ENCODE results near the gene EDRF1. TPM values are rescaled to one million over a fixed set of nuclear protein-coding genes. Genes with fewer than 3 reads are reported as not detected.

EDRF1 gene
- total and polyA plus RNA-seq, 2 of the 4 experiments (the other 2 are of a cell fraction): 17.0 to 24.9 TPM

GRCh38 chr10:125772864-125773180 lies 53.3 kb downstream of the EDRF1 start:
- no peak overlapping the region for H4K91ac ChIP-seq (ENCODE audit: insufficient read depth, low read depth, low read length)
- no peak overlapping the region for H3K4ac ChIP-seq (ENCODE audit: low read depth, low read length)
- H3K18ac ChIP-seq (ENCODE audit: low read depth, low read length): no peak overlapping the region
- H2AFZ ChIP-seq (replicated peaks; ENCODE audit: low read length, poor library complexity): no peak overlapping the region
- ChIA-PET POLR2A (ENCODE audit: unreplicated experiment) (no interaction called here), CTCF (no interaction called here)
- H2AK9ac ChIP-seq (replicated peaks; ENCODE audit: low read depth, low read length, poor library complexity): no peak overlapping the region
- no TSS peak for BruUV-seq (replicated peaks)
- in situ Hi-C loops (cut with MboI; ENCODE audit: low sequenced_read_pairs) (no loop called here), dilution Hi-C loops (cut with HindIII; ENCODE audit: low sequenced_read_pairs, unreplicated experiment) (no loop called here), intact Hi-C loops (cut with micrococcal nuclease) (no loop called here)
- peaks cover 3% of the 10 kb centered on the region; the same call in 1 of the 2 replicates for H3K27me3 ChIP-seq (ENCODE audit: control insufficient read depth, insufficient read depth, low read length)
- H4K5ac ChIP-seq (ENCODE audit: low read depth, low read length): no peak overlapping the region
- no peaks in the 10 kb centered on the region for H3K79me1 ChIP-seq (ENCODE audit: low read depth in 1 of 2, low read length in 2 of 2)
- H3K4me2 ChIP-seq (ENCODE audit: low read depth, low read length): no peak overlapping the region
- H2BK5ac ChIP-seq (ENCODE audit: low read depth, low read length, poor library complexity, severe bottlenecking): no peak overlapping the region
- no peaks in the 10 kb centered on the region for H4K20me1 ChIP-seq (ENCODE audit: insufficient read depth, low read length)
- H2BK120ac ChIP-seq (ENCODE audit: low read depth, low read length): no peak overlapping the region
- no peak overlapping the region for H2AK5ac ChIP-seq (ENCODE audit: low read depth, low read length)
- no peak overlapping the region for H3K14ac ChIP-seq (replicated peaks; ENCODE audit: low read depth, low read length)
- H3K9me1 ChIP-seq (ENCODE audit: insufficient read depth, low read length): no peaks in the 10 kb centered on the region
- DNase-seq: no peak
- H3K9ac ChIP-seq (ENCODE audit: low read depth, low read length): no peak overlapping the region
- no peak overlapping the region for H4K8ac ChIP-seq (ENCODE audit: low read depth in 2 of 2, low read length in 2 of 2)
- WGBS, 2 experiments (ENCODE audit: extremely low coverage in 2 of 2, insufficient read length in 1 of 2): 77% methylated on average over 4 of the region's 11 CpGs; no CpG with 5 or more reads in 1 of the 2 experiments
- TF ChIP-seq RCOR1 (IDR thresholded peaks at IDR 0.05; ENCODE audit: insufficient replicate concordance, low read length) (no peak), MXI1 (IDR thresholded peaks at IDR 0.05; ENCODE audit: borderline replicate concordance, low read depth, low read length) (no peak), FOS (IDR thresholded peaks at IDR 0.05; ENCODE audit: low read depth, low read length) (no peak), CEBPB (IDR thresholded peaks at IDR 0.05; ENCODE audit: low read depth, low read length) (no peak)
- peaks cover 3% of the 10 kb centered on the region for H3K36me3 ChIP-seq (ENCODE audit: control insufficient read depth, insufficient read depth, low read length)
- no peak overlapping the region for H3K56ac ChIP-seq (ENCODE audit: extremely low read depth, insufficient read depth, low read length)
- no peaks in the 10 kb centered on the region for H3K4me1 ChIP-seq (ENCODE audit: control insufficient read depth, insufficient read depth, low read length)
- no peak overlapping the region for H3K4me3 ChIP-seq (ENCODE audit: insufficient read depth, low read depth, low read length)
- no peaks in the 10 kb centered on the region for H3K9me3 ChIP-seq (ENCODE audit: control insufficient read depth, insufficient read depth, low read length)
- H2BK15ac ChIP-seq (ENCODE audit: low read depth, low read length): no peak overlapping the region
- no peak overlapping the region for H3K23ac ChIP-seq (ENCODE audit: low read depth, low read length)
- no peak overlapping the region for H2BK20ac ChIP-seq (ENCODE audit: low read depth, low read length)
- no peak for ATAC-seq (ENCODE audit: low read depth)
- no peak overlapping the region for H3K27ac ChIP-seq (ENCODE audit: insufficient read depth, low read length)

Measured in IMR-90 (cell line).